ENCODE data around the gene DSCAM.

The DSCAM gene

GRCh38 chr21:40852563-40852962 is 5.6 kb upstream of the DSCAM start:
- H3K4me3 ChIP-seq (ENCODE audit: low read depth, low read length), result no peak overlapping the region
- no peaks in the 10 kb centered on the region for H3K36me3 ChIP-seq (ENCODE audit: control insufficient read depth, insufficient read depth, low read length)

DNA sequence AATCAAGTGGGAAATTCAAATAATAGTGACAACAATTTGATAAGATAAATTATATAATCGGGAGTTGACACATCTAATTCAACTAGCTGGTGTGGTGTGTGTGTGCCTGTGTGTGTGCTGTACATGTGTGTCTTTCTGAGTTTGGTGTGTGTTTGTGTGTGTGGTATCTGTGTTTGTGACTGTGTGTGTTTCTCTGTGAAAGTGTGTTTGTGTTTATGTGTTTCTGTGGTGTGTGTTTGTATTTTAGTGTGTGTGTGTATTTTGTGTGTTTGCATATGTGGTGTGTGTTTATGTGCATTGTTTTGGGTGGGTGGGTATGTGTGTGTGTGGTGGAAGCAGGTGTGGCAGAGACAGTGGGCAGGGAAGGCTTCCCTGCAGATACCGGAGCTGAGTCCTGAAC is 4.8 kb upstream of the DSCAM start:
- Histone ChIP-seq H3K36me3 (ENCODE audit: control insufficient read depth, insufficient read depth, low read length) (no peaks in the 10 kb centered on the region), H3K4me1 (ENCODE audit: control insufficient read depth, insufficient read depth, low read length) (peaks cover 3% of the 10 kb centered on the region), H3K9ac (ENCODE audit: low read depth, low read length) (no peak overlapping the region), H3K27me3 (ENCODE audit: control insufficient read depth, insufficient read depth, low read length) (peaks cover 29% of the 10 kb centered on the region), H3K4me3 (ENCODE audit: low read depth, low read length) (no peak overlapping the region), H3K9me3 (ENCODE audit: control insufficient read depth, insufficient read depth, low read length) (no peaks in the 10 kb centered on the region)

More at GRCh38 chr21:40852563-40852962, 5.6 kb upstream of the DSCAM start:
- H3K4me1 ChIP-seq (ENCODE audit: control insufficient read depth, insufficient read depth, low read length), result no peaks in the 10 kb centered on the region
- H3K27me3 ChIP-seq (ENCODE audit: control insufficient read depth, insufficient read depth, low read length), result peaks cover 22% of the 10 kb centered on the region
- H3K9ac ChIP-seq (ENCODE audit: low read depth, low read length), result no peak overlapping the region
- peaks cover 2% of the 10 kb centered on the region for H3K9me3 ChIP-seq (ENCODE audit: control insufficient read depth, insufficient read depth, low read length)

DNA sequence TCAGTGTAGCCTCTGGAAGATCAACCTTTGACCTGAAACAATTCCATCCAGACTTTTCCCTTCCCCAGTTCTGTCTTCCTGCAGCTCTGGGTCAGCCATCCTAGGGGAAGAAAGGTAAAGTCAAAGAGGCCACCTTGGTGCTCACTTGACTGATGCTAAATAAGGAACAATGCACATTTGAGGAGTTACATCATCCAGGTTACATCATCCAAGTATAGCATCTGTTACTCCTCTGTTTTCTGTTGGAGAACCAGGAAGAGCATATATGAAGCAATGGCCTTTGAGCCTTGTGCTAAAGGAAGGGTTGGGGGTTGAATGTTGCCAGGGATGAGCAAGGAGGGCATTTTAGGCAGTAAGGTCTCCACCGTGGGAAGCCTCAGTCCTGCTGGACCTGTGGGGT is 3.1 kb upstream of the DSCAM start:
- Histone ChIP-seq H3K9me3 (ENCODE audit: control insufficient read depth, insufficient read depth, low read length) (no peaks in the 10 kb centered on the region), H3K4me3 (ENCODE audit: low read depth, low read length) (no peak overlapping the region), H3K9ac (ENCODE audit: low read depth, low read length) (no peak overlapping the region), H3K4me1 (ENCODE audit: control insufficient read depth, insufficient read depth, low read length) (peaks cover 3% of the 10 kb centered on the region), H3K36me3 (ENCODE audit: control insufficient read depth, insufficient read depth, low read length) (no peaks in the 10 kb centered on the region), H3K27me3 (ENCODE audit: control insufficient read depth, insufficient read depth, low read length) (peaks cover 42% of the 10 kb centered on the region)

GRCh38 chr21:40847951-40848350 is 993 bp upstream of the DSCAM start:
- H3K27me3 ChIP-seq (ENCODE audit: control insufficient read depth, insufficient read depth, low read length), result peaks cover 50% of the 10 kb centered on the region
- H3K4me3 ChIP-seq (ENCODE audit: low read depth, low read length), result no peak overlapping the region
- peaks cover 3% of the 10 kb centered on the region for H3K4me1 ChIP-seq (ENCODE audit: control insufficient read depth, insufficient read depth, low read length)
- H3K9ac ChIP-seq (ENCODE audit: low read depth, low read length), result no peak overlapping the region
- H3K9me3 ChIP-seq (ENCODE audit: control insufficient read depth, insufficient read depth, low read length), result no peaks in the 10 kb centered on the region
- H3K36me3 ChIP-seq (ENCODE audit: control insufficient read depth, insufficient read depth, low read length), result no peaks in the 10 kb centered on the region

GRCh38 chr21:40846103-40846502 is 855 bp downstream of the DSCAM start:
- Histone ChIP-seq H3K36me3 (ENCODE audit: control insufficient read depth, insufficient read depth, low read length) (no peaks in the 10 kb centered on the region), H3K9ac (ENCODE audit: low read depth, low read length) (no peak overlapping the region), H3K4me3 (ENCODE audit: low read depth, low read length) (no peak overlapping the region), H3K27me3 (ENCODE audit: control insufficient read depth, insufficient read depth, low read length) (peaks cover 65% of the 10 kb centered on the region), H3K9me3 (ENCODE audit: control insufficient read depth, insufficient read depth, low read length) (no peaks in the 10 kb centered on the region), H3K4me1 (ENCODE audit: control insufficient read depth, insufficient read depth, low read length) (peaks cover 3% of the 10 kb centered on the region)

DNA sequence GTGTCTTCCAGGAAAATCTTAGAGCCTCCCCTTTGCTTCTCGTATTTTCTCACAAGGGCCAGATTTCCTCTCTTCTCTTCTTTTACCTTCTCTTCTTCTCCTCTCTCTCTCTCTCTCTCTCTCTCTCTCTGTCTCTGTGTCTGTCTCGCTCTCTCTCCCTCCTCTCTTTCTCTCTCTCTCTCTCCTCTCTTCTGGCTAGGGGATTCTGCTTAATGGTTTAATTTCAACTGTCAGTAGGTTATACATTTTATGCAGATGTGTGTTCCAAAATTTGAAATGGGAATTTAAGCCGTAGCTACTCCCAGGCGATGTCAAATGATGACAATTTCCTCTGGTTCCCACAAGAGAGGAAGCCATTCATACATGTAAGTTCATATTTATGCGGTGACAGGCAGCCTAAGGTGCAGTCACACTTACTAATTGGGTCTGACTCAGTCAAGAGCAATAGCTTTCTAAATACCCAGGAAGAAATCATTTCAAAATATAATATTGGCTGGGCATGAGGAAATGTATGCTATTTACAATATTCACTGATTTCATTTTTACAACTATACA is 1.4 kb downstream of the DSCAM start:
- Histone ChIP-seq H3K4me1 (ENCODE audit: control insufficient read depth, insufficient read depth, low read length) (peaks cover 3% of the 10 kb centered on the region), H3K9ac (ENCODE audit: low read depth, low read length) (no peak overlapping the region), H3K4me3 (ENCODE audit: low read depth, low read length) (no peak overlapping the region), H3K9me3 (ENCODE audit: control insufficient read depth, insufficient read depth, low read length) (no peaks in the 10 kb centered on the region), H3K27me3 (ENCODE audit: control insufficient read depth, insufficient read depth, low read length) (peaks cover 70% of the 10 kb centered on the region), H3K36me3 (ENCODE audit: control insufficient read depth, insufficient read depth, low read length) (no peaks in the 10 kb centered on the region)

DNA sequence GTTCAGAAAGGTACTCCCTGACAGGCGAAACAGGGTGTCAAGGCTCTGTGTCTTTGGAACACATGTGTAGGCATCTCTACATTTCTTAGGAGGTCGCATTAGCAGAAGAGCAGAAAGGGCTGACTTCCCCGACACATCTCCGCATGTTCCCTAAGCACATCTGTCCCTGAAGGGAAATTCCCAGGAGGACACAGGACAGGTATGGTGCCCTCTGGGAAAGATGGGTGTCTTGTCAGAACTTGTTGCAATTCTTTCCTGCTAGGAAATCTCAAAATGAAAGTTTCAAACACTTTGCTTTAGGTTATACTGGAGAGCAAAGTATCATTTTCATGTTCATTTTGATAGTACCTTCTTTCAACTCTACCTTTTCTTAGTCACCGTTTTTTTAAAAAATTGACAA is 2.0 kb downstream of the DSCAM start:
- Histone ChIP-seq H3K9me3 (ENCODE audit: control insufficient read depth, insufficient read depth, low read length) (no peaks in the 10 kb centered on the region), H3K4me3 (ENCODE audit: low read depth, low read length) (no peak overlapping the region), H3K36me3 (ENCODE audit: control insufficient read depth, insufficient read depth, low read length) (no peaks in the 10 kb centered on the region), H3K9ac (ENCODE audit: low read depth, low read length) (no peak overlapping the region), H3K4me1 (ENCODE audit: control insufficient read depth, insufficient read depth, low read length) (peaks cover 3% of the 10 kb centered on the region), H3K27me3 (ENCODE audit: control insufficient read depth, insufficient read depth, low read length) (peaks cover 69% of the 10 kb centered on the region)

GRCh38 chr21:40842197-40842552 is 4.8 kb downstream of the DSCAM start:
- H3K27me3 ChIP-seq (ENCODE audit: control insufficient read depth, insufficient read depth, low read length), result peaks cover 48% of the 10 kb centered on the region
- H3K9me3 ChIP-seq (ENCODE audit: control insufficient read depth, insufficient read depth, low read length), result no peaks in the 10 kb centered on the region
- H3K4me1 ChIP-seq (ENCODE audit: control insufficient read depth, insufficient read depth, low read length), result no peaks in the 10 kb centered on the region
- peak overlapping the region; percentile 78 for H3K4me3 ChIP-seq (ENCODE audit: low read depth, low read length)
- H3K9ac ChIP-seq (ENCODE audit: low read depth, low read length), result no peak overlapping the region
- H3K36me3 ChIP-seq (ENCODE audit: control insufficient read depth, insufficient read depth, low read length), result no peaks in the 10 kb centered on the region

- Histone ChIP-seq H3K4me3 (ENCODE audit: low read depth, low read length) (peak overlapping the region; percentile 78), H3K4me1 (ENCODE audit: control insufficient read depth, insufficient read depth, low read length) (no peaks in the 10 kb centered on the region), H3K9ac (ENCODE audit: low read depth, low read length) (no peak overlapping the region), H3K27me3 (ENCODE audit: control insufficient read depth, insufficient read depth, low read length) (peaks cover 44% of the 10 kb centered on the region), H3K36me3 (ENCODE audit: control insufficient read depth, insufficient read depth, low read length) (no peaks in the 10 kb centered on the region), H3K9me3 (ENCODE audit: control insufficient read depth, insufficient read depth, low read length) (no peaks in the 10 kb centered on the region)
These were observed 5.3 kb downstream of the DSCAM start for GRCh38 chr21:40841524-40842196.

- Histone ChIP-seq H3K36me3 (ENCODE audit: control insufficient read depth, insufficient read depth, low read length) (no peaks in the 10 kb centered on the region), H3K9ac (ENCODE audit: low read depth, low read length) (no peak overlapping the region), H3K4me3 (ENCODE audit: low read depth, low read length) (no peak overlapping the region), H3K27me3 (ENCODE audit: control insufficient read depth, insufficient read depth, low read length) (peaks cover 36% of the 10 kb centered on the region), H3K4me1 (ENCODE audit: control insufficient read depth, insufficient read depth, low read length) (no peaks in the 10 kb centered on the region), H3K9me3 (ENCODE audit: control insufficient read depth, insufficient read depth, low read length) (no peaks in the 10 kb centered on the region)
These were observed 6.4 kb downstream of the DSCAM start for GRCh38 chr21:40840401-40841125.

- Histone ChIP-seq H3K9me3 (ENCODE audit: control insufficient read depth, insufficient read depth, low read length) (no peaks in the 10 kb centered on the region), H3K27me3 (ENCODE audit: control insufficient read depth, insufficient read depth, low read length) (peaks cover 26% of the 10 kb centered on the region), H3K9ac (ENCODE audit: low read depth, low read length) (no peak overlapping the region), H3K36me3 (ENCODE audit: control insufficient read depth, insufficient read depth, low read length) (no peaks in the 10 kb centered on the region), H3K4me1 (ENCODE audit: control insufficient read depth, insufficient read depth, low read length) (no peaks in the 10 kb centered on the region), H3K4me3 (ENCODE audit: low read depth, low read length) (no peak overlapping the region)
These were observed 7.4 kb downstream of the DSCAM start for GRCh38 chr21:40839521-40839920.

- peaks cover 22% of the 10 kb centered on the region for H3K27me3 ChIP-seq (ENCODE audit: control insufficient read depth, insufficient read depth, low read length)
- H3K36me3 ChIP-seq (ENCODE audit: control insufficient read depth, insufficient read depth, low read length), result no peaks in the 10 kb centered on the region
- H3K9me3 ChIP-seq (ENCODE audit: control insufficient read depth, insufficient read depth, low read length), result no peaks in the 10 kb centered on the region
- no peaks in the 10 kb centered on the region for H3K4me1 ChIP-seq (ENCODE audit: control insufficient read depth, insufficient read depth, low read length)
- H3K9ac ChIP-seq (ENCODE audit: low read depth, low read length), result no peak overlapping the region
- no peak overlapping the region for H3K4me3 ChIP-seq (ENCODE audit: low read depth, low read length)
These were observed 9.5 kb downstream of the DSCAM start for GRCh38 chr21:40837456-40837855.
